H1 (cell line): Measurements from ENCODE around the gene THAP10.

Source experiments
- CTCF ChIP-seq, 3 experiments: IDR thresholded peaks; 1 replicate in 2 of 3; 2 replicates in 1 of 3; pipeline versions ENCODE4 v1.5.1 to v1.6.1; 2011; ENCODE audit warnings: low read length in 3 of 3, mild to moderate bottlenecking in 3 of 3, inconsistent platforms in 2 of 3, low read depth in 1 of 3, moderate library complexity in 1 of 3; ENCODE audit not compliant: insufficient read depth in 1 of 3; ENCODE audit errors: control extremely low read depth in 1 of 3
- EP300 ChIP-seq, 2 experiments: IDR thresholded peaks; 1 replicate in 1 of 2; 2 replicates in 1 of 2; pipeline ENCODE4 v1.6.1; 2011 to 2012; ENCODE audit warnings: low read depth in 2 of 2, low read length in 2 of 2, mild to moderate bottlenecking in 2 of 2, borderline replicate concordance in 1 of 2, inconsistent platforms in 1 of 2, moderate library complexity in 1 of 2
- EZH2 ChIP-seq: fragments of 200-600 bp; sonication (generic); IDR thresholded peaks from 2 replicates; pipeline ENCODE4 v1.7.1; 2012; ENCODE audit warnings: low read depth, mild to moderate bottlenecking, moderate library complexity, low read length, inconsistent platforms; ENCODE audit not compliant: severe bottlenecking
- FOSL1 ChIP-seq: IDR thresholded peaks from 2 replicates; pipeline ENCODE4 v1.6.1; 2011; ENCODE audit warnings: mild to moderate bottlenecking, low read depth, low read length, moderate library complexity; ENCODE audit not compliant: insufficient read depth
- JUN ChIP-seq: IDR thresholded peaks from 2 replicates; pipeline ENCODE4 v1.6.1; 2011; ENCODE audit warnings: low read depth, mild to moderate bottlenecking, improper control_type of control experiment, low read length
- POLR2A ChIP-seq, 2 experiments: IDR thresholded peaks; 1 replicate in 1 of 2; 2 replicates in 1 of 2; pipeline ENCODE4 v1.6.1; 2011; ENCODE audit warnings: low read depth in 2 of 2, low read length in 2 of 2, mild to moderate bottlenecking in 2 of 2; ENCODE audit errors: control extremely low read depth in 1 of 2
- POLR2AphosphoS5 ChIP-seq: IDR thresholded peaks from 2 replicates; pipeline ENCODE4 v1.6.1; 2011; ENCODE audit warnings: low read depth, low read length
- RAD21 ChIP-seq, 2 experiments: IDR thresholded peaks in 1 of 2; conservative IDR thresholded peaks in 1 of 2; 2 replicates each; pipeline ENCODE4 v1.6.1; 2011; ENCODE audit warnings: low read depth in 2 of 2, low read length in 2 of 2, improper control_type of control experiment in 1 of 2, inconsistent platforms in 1 of 2, mild to moderate bottlenecking in 1 of 2, moderate library complexity in 1 of 2
- RBBP5 ChIP-seq: IDR thresholded peaks from 2 replicates; pipeline ENCODE4 v1.7.1; 2012; ENCODE audit warnings: low read depth, mild to moderate bottlenecking, inconsistent platforms, low read length, moderate library complexity, borderline replicate concordance
- SIN3A ChIP-seq, 2 experiments: IDR thresholded peaks in 1 of 2; conservative IDR thresholded peaks in 1 of 2; 2 replicates each; pipeline ENCODE4 v1.6.1; 2011 to 2012; ENCODE audit warnings: low read length in 2 of 2, improper control_type of control experiment in 1 of 2, low read depth in 1 of 2, mild to moderate bottlenecking in 1 of 2
- SIRT6 ChIP-seq: IDR thresholded peaks from one replicate; pipeline ENCODE4 v1.7.1; 2012; ENCODE audit warnings: low read length, inconsistent platforms
- TAF1 ChIP-seq: IDR thresholded peaks from 2 replicates; pipeline ENCODE4 v1.6.1; 2011; ENCODE audit warnings: mild to moderate bottlenecking, low read depth, low read length
- TF ChIP-seq, protein P1 (sequence below): IDR thresholded peaks from 2 replicates; pipeline ENCODE4 v1.6.1; 2012; ENCODE audit warnings: inconsistent platforms
- TF ChIP-seq, protein P2 (sequence below): IDR thresholded peaks from 2 replicates; pipeline ENCODE4 v1.6.1; 2011; ENCODE audit warnings: low read length, improper control_type of control experiment

DNA sequence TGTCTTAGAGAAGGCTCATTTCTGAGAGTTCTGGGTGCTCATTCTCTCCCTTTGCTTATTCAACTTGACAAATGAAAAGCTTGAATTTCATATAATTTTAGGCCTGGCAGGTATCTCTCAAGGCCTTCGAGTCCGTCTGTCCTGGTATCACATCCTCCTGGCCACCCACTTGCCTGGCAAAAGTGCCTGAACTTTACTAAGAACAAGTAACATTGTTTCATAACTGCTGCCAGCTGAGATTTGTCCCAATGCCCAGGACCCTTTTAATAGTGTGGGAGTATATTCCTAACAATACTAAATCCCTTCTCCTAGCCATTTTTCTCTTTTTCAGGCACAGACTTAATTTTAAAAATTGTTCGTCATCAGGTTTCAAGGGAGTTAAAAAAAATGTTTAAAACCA is 56.4 kb downstream of the THAP10 start:
- TF ChIP-seq SIN3A (conservative IDR thresholded peaks at IDR 0.05 in 1 of 2, IDR thresholded peaks at IDR 0.05 in 1 of 2; ENCODE audit: low read depth in 1 of 2, low read length in 2 of 2) (no peak), POLR2A (IDR thresholded peaks at IDR 0.05; ENCODE audit: control extremely low read depth in 1 of 2, low read depth in 2 of 2, low read length in 2 of 2) (no peak), SIRT6 (no peak), TAF1 (no peak), RAD21 (IDR thresholded peaks at IDR 0.05 in 1 of 2, conservative IDR thresholded peaks at IDR 0.05 in 1 of 2; ENCODE audit: low read depth in 2 of 2, low read length in 2 of 2) (no peak), FOSL1 (no peak), CTCF (IDR thresholded peaks at IDR 0.05; ENCODE audit: control extremely low read depth in 1 of 3, insufficient read depth in 1 of 3, low read depth in 1 of 3, low read length in 3 of 3) (no peak), EP300 (IDR thresholded peaks at IDR 0.05; ENCODE audit: borderline replicate concordance in 1 of 2, low read depth in 2 of 2, low read length in 2 of 2) (no peak), POLR2AphosphoS5 (no peak), EZH2 (no peak), RBBP5 (no peak), JUN (no peak)
- TF ChIP-seq, protein P1, sequence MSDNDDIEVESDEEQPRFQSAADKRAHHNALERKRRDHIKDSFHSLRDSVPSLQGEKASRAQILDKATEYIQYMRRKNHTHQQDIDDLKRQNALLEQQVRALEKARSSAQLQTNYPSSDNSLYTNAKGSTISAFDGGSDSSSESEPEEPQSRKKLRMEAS, result no peak
- TF ChIP-seq, protein P2, sequence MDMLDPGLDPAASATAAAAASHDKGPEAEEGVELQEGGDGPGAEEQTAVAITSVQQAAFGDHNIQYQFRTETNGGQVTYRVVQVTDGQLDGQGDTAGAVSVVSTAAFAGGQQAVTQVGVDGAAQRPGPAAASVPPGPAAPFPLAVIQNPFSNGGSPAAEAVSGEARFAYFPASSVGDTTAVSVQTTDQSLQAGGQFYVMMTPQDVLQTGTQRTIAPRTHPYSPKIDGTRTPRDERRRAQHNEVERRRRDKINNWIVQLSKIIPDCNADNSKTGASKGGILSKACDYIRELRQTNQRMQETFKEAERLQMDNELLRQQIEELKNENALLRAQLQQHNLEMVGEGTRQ, result no peak
